CD1c-positive myeloid dendritic cell (primary cell): Measurements from ENCODE around the gene ELK4.
A peak's percentile ranks its signal among the peaks of the same experiment; 100 is the strongest.

ENCODE experiments used
- DNase-seq: peaks from one replicate; pipeline ENCODE4 v3.0.0-alpha.2; 2016; ENCODE audit errors: extremely low spot score

ELK4 gene

DNA sequence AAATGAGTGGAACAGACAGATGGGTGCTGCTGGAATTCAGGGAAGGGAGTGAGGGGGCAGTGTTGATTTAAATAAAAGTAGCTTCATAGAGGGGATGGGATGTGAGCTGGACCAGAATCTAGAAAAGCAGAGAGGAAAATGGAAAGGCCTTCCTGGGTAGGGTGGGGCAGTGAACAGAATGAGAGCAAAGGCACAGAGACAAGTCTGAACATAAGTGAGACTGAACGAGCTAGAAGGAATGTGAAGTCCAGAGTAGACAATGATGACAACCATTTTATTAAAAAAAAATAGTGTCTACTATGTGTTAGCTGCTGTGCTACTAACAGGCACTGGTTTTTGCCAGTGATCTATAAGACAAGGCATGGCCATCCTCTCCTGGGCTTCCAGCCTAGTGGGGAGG, 36.0 kb downstream of the ELK4 start:
- DNase-seq, result no peak

GRCh38 chr1:205595435-205595834, 36.4 kb downstream of the ELK4 start:
- DNase-seq, result no peak

DNA sequence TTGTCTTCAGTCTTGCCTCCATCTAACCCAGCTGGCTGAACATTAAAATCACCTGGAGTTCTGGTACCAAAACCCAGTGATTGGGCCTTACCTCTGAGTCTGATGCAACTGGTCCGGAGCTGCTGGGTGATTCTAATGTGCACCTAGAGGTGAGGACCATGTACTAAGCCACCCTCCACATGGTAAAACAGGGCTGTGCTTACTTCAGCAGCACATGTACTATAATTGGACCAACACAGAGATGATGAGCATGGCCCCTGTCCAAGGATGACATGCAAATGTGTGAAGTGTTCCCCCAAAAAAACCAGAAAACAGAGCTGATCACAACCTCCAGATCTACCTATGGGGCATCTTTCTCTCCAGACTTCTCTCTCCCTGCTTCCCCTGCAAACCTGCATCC, 37.0 kb downstream of the ELK4 start:
- no peak for DNase-seq

GRCh38 chr1:205593967-205594366, 37.8 kb downstream of the ELK4 start:
- no peak for DNase-seq

DNA sequence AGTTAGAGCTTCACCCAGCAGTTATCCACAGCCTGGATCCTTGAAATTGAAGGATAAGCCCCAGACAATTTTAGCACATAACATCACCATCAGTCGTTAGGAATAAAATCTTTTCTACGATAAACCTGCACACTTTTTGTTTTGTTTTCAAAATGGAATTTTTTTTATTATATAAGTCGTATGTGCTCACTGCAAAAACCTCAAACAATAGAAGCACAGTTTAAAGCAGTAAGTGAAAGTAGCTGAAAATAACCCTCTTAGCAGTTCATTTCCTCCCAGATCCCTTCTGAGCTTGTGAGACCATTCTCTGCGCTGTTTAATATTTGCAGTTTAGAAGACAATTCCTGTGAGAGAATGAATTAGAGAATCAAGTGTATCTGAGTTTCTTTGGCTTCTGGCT, 38.3 kb downstream of the ELK4 start:
- no peak for DNase-seq

DNA sequence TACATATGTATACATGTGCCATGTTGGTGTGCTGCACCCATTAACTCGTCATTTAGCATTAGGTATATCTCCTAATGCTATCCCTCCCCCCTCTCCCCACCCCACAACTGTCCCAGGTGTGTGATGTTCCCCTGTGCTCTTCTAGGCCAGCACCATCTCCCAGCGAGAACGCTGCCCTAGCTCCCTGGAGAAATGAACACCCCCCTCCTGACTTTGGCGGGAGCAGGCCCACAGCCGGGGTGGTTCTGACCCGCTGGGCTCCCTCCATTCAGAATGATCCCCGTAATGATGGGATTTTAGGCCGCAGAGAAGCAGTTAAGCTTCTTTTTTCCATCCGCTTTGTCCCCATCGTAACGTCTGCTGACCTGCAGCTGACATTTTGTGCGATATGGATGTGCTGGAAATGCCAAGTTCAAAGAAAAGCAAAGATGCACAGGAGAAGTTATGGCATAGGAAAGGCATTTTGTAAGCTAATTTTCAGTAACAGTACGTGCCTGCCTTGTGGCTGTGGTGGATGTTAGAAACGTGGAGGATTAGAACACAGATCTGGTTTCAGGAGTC, 39.3 kb downstream of the ELK4 start:
- no peak for DNase-seq

DNA sequence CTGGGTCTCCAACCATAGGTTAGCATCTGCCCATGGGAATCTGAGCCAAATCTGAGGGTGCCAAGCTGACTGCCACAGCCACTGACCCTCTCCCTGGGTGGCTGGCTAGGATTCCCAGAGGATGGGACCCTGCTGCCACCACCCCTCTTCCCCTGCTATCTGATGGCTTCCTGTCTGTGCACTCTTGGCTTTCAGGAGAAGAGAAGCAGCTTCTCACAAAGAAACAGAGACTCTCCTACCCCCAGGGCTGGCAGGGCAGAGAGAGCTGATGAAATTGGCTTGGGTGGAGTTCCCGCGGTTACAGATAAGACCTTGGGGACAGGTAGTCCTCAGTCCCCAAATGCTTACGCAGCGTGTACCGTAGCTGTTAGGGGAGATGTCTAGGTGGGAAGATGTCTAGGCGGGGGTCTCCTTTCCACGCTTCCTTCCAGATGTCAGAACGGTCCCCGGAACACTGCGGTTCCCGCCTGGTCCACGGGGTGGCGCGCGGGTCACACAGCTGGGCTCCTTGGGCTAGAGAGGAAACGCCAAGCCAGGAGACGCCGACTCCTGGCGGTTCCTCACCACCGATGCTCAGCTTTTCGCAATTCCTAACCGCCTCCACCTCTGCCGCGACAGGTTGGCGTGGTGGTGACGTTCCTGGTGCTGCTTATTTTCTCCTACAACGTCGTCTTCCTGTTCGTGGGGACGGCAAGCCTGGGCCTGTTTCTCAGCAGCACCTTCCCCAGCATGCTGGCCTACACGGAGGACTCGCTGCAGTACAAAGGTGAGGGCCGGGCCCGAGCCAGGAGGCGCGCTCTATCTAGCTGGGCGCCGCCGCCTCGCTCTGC, 40.1 kb downstream of the ELK4 start:
- peak; percentile 93 for DNase-seq

DNA sequence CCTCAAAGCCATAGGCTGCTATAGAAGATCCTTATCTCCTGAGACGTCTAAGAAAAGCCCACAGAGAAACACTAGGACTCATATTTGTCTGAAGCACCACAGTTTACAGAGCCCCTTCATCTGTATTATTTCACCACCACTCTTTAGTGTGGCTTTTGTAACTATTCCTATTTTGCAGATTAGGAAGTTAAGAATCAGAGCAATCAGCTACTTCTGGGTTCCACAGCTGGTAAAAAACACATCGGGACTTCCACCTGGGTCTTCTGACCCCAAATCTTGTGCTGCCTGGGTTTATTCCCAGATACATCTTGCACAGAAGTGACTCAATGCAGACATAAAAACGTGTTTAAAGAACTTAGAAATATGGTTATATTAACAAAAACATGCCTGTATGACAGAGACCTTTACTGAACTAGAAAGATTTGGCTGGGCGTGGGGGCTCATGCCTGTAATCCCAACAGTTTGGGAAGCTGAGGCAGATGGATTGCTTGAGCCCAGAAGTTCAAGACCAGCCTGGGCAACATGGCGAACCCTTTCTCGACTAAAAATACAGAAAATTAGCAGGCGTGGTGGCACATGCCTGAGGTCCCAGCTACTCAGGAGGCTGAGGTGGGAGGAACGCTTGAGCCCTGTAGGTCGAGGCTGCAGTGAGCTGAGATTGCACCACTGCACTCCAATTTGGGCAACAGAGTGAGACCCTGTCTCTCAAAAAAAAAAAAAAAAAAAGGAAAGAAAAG, 40.9 kb downstream of the ELK4 start:
- DNase-seq, result no peak

DNA sequence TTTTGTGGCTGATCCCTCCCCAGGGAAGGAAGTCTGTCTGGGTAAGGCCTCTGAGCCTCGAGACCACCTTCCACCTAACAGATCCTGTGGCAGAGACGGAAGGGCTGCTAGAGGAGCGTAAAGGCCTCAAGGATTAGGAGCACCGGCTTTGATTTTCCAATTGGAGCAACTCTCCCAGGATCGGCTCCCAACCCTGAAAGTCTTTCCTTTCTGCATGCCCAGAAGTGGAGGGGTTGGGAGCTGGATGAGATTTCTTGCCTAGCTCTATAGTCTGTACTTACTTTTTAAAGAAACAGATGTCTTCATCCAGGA, 41.4 kb downstream of the ELK4 start:
- DNase-seq, result no peak

GRCh38 chr1:205589618-205590456, 42.0 kb downstream of the ELK4 start:
- DNase-seq, result no peak

DNA sequence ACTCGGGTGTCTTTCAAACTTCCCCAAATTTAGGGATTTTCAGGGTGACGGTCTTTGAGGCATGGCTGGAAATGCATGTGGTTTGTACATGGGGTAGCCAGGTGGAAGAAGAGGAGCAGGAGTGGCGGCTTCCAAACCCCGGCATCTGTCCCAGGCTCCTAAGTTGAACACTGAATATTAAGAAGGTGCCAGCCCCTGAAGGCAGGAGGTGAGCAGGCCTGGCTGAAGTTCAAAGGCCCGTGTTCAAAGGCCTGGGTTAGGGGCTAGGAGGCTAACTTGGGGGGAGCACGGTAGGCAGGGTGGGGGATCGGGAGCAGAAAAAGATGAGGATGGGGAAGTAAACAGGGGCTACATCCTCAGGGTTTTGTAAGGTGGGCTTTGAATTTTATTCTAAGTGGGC, 42.8 kb downstream of the ELK4 start:
- no peak for DNase-seq

- DNase-seq, result peak; percentile 43
Observed at GRCh38 chr1:205588636-205589035, 43.2 kb downstream of the ELK4 start.

DNA sequence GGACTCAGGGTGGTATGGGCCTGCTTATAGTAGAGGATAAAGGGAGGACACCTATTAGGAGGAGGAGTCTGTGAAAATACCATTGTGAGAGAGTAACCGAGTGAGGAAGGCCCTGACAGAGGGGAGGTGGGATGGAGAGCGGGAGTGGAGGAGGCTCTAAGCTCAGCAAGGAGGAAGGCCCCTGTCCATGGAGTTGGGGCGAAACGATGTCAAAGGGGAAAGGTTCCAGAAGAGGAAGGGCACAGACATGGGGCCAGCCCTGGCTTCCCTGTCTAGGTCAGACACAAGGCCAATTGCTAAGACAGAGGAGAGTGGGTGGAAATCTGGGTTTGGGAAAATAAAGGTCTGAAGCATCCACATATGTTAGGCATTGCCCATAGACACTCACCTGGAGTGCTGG, 44.2 kb downstream of the ELK4 start:
- DNase-seq, result no peak

DNA sequence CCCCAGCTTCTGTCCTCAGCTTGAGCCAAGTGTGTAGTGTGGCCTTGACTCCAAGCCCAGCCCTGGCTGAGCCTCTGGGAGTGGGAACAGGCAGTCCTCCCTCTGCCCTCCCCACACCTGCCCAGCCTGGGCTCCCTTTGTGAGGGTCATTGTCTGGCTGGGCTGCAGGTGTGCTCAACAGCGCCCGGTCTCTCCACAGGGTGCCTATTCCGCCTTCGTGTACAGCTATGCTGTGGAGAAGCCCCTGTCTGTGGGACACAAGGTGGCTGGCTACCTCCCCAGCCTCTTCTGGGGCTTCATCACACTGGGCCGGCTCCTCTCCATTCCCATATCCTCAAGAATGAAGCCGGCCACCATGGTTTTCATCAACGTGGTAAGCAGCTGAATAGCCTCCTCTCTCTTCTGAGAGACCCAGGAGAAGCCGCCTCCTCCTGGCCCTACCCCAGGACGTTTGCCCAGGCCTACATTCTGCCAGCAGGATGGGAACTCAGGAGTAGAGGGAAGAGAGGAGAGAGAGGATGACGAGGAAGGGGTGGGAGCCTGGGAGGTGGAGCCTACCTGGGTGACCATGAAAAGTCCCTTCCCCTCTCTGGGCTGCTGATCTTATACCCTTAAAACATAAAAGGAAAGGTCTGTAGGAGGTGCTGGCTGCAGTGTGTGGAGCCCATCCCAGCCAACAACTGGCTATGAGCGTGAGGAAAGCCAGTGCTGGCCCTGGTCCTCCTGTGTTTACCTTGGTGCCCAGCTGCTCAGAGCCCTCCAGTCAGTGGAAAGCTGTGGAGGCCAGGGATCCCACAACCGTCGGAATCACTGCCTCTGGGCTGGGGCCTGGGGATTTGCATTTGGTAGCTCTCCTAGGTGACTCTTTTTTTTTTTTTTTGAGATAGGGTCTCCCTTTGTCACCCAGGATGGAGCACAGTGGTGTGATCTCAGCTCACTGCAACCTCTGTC, 45.7 kb downstream of the ELK4 start:
- DNase-seq, result no peak

- DNase-seq, result no peak
Observed at GRCh38 chr1:205585169-205585834, 46.5 kb downstream of the ELK4 start.

- peak; percentile 4 for DNase-seq
Observed at GRCh38 chr1:205584732-205585131, 47.1 kb downstream of the ELK4 start.

DNA sequence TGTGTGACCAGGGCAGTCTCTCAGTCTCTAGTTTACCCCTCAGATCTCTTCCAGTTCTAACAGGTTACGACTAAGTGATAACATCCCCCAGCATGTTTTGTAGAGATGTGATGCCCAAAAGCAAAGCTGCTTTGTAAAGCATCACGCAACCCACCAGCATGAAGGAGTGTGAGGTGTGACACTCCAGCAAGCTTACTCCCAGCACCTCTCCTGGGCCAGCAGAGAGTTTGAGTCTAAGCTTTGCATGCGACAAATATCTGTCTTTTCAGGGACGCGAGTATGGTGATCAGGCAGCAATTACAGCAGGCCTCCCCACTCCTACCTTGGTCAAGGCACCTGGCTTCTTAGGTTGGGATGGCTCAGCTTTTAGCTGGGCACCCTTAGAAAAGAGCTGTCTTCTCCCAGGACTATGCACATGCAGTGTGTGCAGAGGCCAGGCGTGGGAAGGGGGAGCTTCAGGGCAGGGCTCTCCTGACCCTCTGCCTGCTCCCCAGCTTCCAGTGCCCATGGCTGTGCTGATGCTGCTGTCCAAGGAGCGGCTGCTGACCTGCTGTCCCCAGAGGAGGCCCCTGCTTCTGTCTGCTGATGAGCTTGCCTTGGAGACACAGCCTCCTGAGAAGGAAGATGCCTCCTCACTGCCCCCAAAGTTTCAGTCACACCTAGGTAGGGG, 48.2 kb downstream of the ELK4 start:
- no peak for DNase-seq

DNA sequence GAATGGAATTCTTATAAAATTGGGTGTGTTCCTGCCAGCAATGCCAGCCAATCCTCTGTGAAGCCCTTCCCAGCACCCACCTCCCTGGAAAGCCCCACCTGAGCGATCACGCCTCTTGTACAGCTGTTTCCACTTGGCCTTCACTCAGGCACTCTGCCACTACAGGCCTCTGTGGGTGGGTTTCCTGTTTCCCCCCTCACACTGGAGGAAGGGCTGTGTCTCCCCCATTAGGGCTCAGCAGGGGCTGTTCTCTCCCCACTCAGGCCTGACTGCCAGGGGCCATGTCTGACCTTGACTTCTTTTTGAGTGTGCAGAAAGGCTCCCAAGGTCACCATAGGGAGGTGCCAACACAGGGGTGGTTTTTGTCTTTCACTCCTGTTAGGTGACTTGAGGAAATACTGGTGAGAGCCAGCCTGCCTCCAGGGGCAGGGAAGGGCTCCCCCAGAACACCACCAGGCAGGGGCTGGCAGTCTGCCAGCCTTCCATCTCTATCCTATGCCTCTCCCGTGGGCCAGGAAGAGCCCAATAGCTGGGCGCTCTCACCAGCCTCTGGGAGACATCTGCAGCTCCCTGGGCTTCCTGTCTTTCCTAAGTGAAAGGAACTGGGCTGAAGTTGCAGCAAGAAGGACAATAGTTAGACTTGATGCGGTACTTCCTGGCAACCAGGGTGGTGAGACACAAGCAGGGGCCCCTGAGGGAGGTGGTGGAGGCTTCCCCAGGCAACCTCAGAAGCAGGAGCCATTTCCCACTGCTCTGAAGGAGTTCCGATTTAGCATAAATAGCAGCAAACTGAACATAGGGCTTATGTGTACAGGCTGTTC, 49.1 kb downstream of the ELK4 start:
- DNase-seq, result no peak

DNA sequence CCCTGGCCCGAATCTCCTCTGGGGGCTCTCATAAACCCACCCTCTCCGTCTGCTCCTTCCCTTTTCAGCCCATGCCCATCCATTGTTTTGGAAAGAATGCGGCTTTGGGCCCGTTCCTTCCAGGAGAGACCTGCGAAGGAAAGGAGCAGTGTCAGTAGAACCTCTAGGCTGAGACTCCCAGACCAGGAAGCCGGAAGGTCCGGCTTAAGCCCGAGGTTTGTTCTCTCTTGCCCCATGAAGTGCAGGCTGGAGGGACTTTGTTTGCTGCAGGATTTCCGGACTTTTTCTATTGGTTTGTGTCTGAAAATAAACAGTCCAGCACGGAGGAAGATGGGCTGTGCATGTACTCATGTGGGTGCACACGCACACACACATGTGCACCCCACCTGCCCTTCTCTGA, 49.8 kb downstream of the ELK4 start:
- no peak for DNase-seq
